GM13977 (cell line): ENCODE results near the gene GALNT12.

ENCODE experiments used
- DNase-seq: peaks from one replicate; pipeline ENCODE4 v3.0.0; 2012; ENCODE audit warnings: low spot score
- CTCF ChIP-seq: IDR thresholded peaks from 2 replicates; pipeline ENCODE4 v1.5.1; 2012; ENCODE audit warnings: mild to moderate bottlenecking, control low read depth; ENCODE audit not compliant: insufficient read depth; ENCODE audit errors: extremely low read depth, missing control alignments
- in situ Hi-C: fragments of 300-500 bp; cut with MboI; formaldehyde crosslinking; loops from one replicate; pipeline ENCODE4 v1.12.0; 2022; ENCODE audit warnings: low sequenced_read_pairs, low pct_unique_long_range_greater_than_20kb, mixed read lengths, inconsistent platforms; ENCODE audit not compliant: unreplicated experiment

GALNT12 gene

GRCh38 chr9:98852460-98852734, 44.9 kb downstream of the GALNT12 start:
- in situ Hi-C loops, result loop anchor here (25.0 kb wide), 1 partner anchor 285 kb away; no protein-coding TSS in a partner anchor
- TF ChIP-seq CTCF, result no peak
- no peak for DNase-seq

DNA sequence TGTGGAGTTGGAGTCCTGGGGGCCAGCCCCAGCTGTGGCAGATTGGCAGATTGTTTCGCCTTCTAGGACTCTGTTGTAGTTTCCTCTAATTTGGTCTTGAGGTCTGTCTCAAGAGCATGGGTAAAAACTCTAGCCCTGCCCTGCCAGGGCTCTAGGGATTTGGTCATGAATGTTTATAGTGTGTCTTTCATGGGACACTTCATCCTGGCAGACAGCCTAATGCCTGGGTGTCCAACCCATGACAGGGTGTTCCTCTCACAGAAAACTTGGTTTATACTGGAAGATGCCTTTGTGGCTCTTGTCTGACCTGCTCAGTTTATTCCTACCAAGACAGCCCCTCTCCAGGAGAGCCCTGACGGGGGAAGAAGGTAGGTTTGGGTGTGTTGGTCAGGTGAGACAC, 45.5 kb downstream of the GALNT12 start:
- in situ Hi-C loops, result loop anchor here (25.0 kb wide), 1 partner anchor 284 kb away; no protein-coding TSS in a partner anchor
- DNase-seq, result no peak
- no peak for TF ChIP-seq CTCF

DNA sequence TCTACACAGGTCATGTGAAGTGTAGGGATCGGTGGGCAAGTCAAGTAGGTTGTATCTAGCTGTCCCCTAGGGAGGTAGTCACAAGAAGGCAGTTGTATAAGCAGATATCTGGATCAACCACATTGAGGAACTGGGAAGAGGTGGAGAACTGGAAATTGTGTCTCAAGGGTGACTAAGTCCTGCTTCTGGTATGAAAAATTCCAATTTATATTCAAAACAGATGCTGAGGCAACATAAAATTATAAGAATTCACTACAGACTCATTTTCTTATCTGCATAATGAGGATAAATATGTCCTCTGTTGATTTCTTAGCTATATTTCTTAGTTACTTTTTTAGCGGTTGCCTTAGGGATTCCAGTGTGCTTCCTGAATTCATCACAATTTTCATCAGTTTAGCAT, 46.8 kb downstream of the GALNT12 start:
- in situ Hi-C loops, result loop anchor here (25.0 kb wide), 1 partner anchor 283 kb away; no protein-coding TSS in a partner anchor
- no peak for TF ChIP-seq CTCF
- no peak for DNase-seq

DNA sequence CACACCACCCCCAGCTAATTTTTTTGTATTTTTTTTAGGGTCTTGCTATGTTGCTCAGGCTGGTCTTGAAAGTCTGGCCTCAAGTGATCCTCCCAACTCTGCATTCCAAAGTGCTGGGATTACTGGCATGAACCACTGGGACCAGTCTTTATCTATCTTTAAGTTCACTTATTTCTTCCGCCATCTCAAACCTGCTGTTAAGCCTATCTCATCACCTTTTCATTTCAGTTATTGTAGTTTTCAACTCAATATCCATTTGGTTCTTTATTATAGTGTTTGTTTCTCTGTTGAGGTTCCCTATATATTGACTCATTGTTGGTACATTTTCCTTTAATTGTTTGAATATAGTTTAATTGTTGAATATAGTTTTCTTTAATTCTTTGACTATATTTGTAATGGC, 48.1 kb downstream of the GALNT12 start:
- in situ Hi-C loops, result loop anchor here (25.0 kb wide), 1 partner anchor 282 kb away; no protein-coding TSS in a partner anchor
- no peak for DNase-seq
- no peak for TF ChIP-seq CTCF

- no peak for DNase-seq
- no peak for TF ChIP-seq CTCF
- in situ Hi-C loops, result loop anchor here (25.0 kb wide), 1 partner anchor 280 kb away; no protein-coding TSS in a partner anchor
Observed at GRCh38 chr9:98856982-98857381, 49.5 kb downstream of the GALNT12 start.

GRCh38 chr9:98859941-98860340, 52.5 kb downstream of the GALNT12 start:
- no peak for DNase-seq
- TF ChIP-seq CTCF, result no peak
- in situ Hi-C loops, result loop anchor here (25.0 kb wide), 1 partner anchor 277 kb away; no protein-coding TSS in a partner anchor

GRCh38 chr9:98860871-98861293, 53.4 kb downstream of the GALNT12 start:
- no peak for DNase-seq
- in situ Hi-C loops, result loop anchor here (25.0 kb wide), 1 partner anchor 276 kb away; no protein-coding TSS in a partner anchor
- no peak for TF ChIP-seq CTCF
